GM21786 (cell line): Measurements from ENCODE around the gene KRTAP10-6.
"Not testable (repeated sequence)": the region's sequence is repeated elsewhere in the genome, so short reads cannot be mapped to it uniquely, and the experiment has no call there.

Source experiments
- ATAC-seq: cut with Tn5 transposase; IDR thresholded peaks from one replicate; pipeline ENCODE4 v1.9.1; 2021; ENCODE audit not compliant: unreplicated experiment

The KRTAP10-6 gene

GRCh38 chr21:44579056-44579832 lies 13.1 kb downstream of the KRTAP10-6 start:
- ATAC-seq = no peak

GRCh38 chr21:44578371-44579055 lies 13.8 kb downstream of the KRTAP10-6 start:
- ATAC-seq = no peak

- no peak for ATAC-seq
Measured at GRCh38 chr21:44576025-44576420, 16.3 kb downstream of the KRTAP10-6 start.

GRCh38 chr21:44575307-44576024 lies 16.8 kb downstream of the KRTAP10-6 start:
- no peak for ATAC-seq

- ATAC-seq = no peak
Measured at GRCh38 chr21:44574457-44575306, 17.6 kb downstream of the KRTAP10-6 start.

- ATAC-seq = not testable (repeated sequence)
Measured at GRCh38 chr21:44573630-44574456, 18.5 kb downstream of the KRTAP10-6 start, which contains the start of gene KRTAP10-4. Gene KRTAP10-4, plus strand, starts transcription at chr21:44573729. Its CDS starts 30 bp downstream, at chr21:44573759.

GRCh38 chr21:44572959-44573583 lies 19.2 kb downstream of the KRTAP10-6 start:
- no peak for ATAC-seq

GRCh38 chr21:44571844-44572782 lies 20.2 kb downstream of the KRTAP10-6 start:
- ATAC-seq = no peak

- ATAC-seq = no peak
Measured at GRCh38 chr21:44571296-44571695, 21.0 kb downstream of the KRTAP10-6 start.

- ATAC-seq = no peak
Measured at GRCh38 chr21:44569861-44570517, 22.3 kb downstream of the KRTAP10-6 start.

- no peak for ATAC-seq
Measured at GRCh38 chr21:44568667-44569556, 23.4 kb downstream of the KRTAP10-6 start.

- no peak for ATAC-seq
Measured at GRCh38 chr21:44568261-44568660, 24.0 kb downstream of the KRTAP10-6 start.

- ATAC-seq = no peak
Measured at GRCh38 chr21:44567481-44568171, 24.7 kb downstream of the KRTAP10-6 start.

- no peak for ATAC-seq
Measured at GRCh38 chr21:44566403-44566802, 25.9 kb downstream of the KRTAP10-6 start.

GRCh38 chr21:44564886-44565598 lies 27.3 kb downstream of the KRTAP10-6 start:
- no peak for ATAC-seq

GRCh38 chr21:44564099-44564498 lies 28.2 kb downstream of the KRTAP10-6 start:
- no peak for ATAC-seq
